A549 treated with CORT108297 at 1 μM for 4 hours (cell line): ENCODE measurements around the gene LNX2. TPM values are rescaled to one million over a fixed set of nuclear protein-coding genes. Genes with fewer than 3 reads are reported as not detected.

ENCODE experiments used
- total RNA-seq: library from RNA; stranded (reverse); fragments of 200-300 nt; extraction: Qiagen RNA extraction; gene quantifications from 5 replicates; pipeline ENCODE4 v1.2.3, GENCODE V29; 2022

Gene LNX2
- 2.7 to 3.5 TPM (median 3.4 TPM) in 5 replicates for total RNA-seq

GRCh38 chr13:27620377-27621115 lies at the start of gene LNX2:
TSS of gene LNX2 (minus strand) at chr13:27620529. CDS start at chr13:27581703, 38,826 bp downstream.

GRCh38 chr13:27621366-27622101 lies 1.2 kb upstream of the LNX2 start, which contains the start of gene POLR1D:
TSS of gene POLR1D (plus strand) at chr13:27621892. CDS start at chr13:27621984, 92 bp downstream.

Other genes starting within 250 kb of the LNX2 start
- 94.8 to 100 TPM (median 98.4 TPM) in 5 replicates for gene GTF3A, start 195.9 kb downstream of the LNX2 start, total RNA-seq
- gene MTIF3, start 170.0 kb downstream of the LNX2 start, total RNA-seq = 21.1 to 23.7 TPM (median 22.5 TPM) in 5 replicates
- gene POLR1D, start 1.4 kb upstream of the LNX2 start, total RNA-seq = 151 to 167 TPM (median 153 TPM) in 5 replicates
- gene GSX1, start 172.0 kb upstream of the LNX2 start, total RNA-seq = not detected in 5 replicates